GM12801 (cell line): Measurements from ENCODE around the gene BUD23.

Source experiments
- CTCF ChIP-seq: IDR thresholded peaks from one replicate; pipeline ENCODE4 v1.5.1; 2011; ENCODE audit warnings: control low read depth; ENCODE audit not compliant: insufficient read length; ENCODE audit errors: extremely low read depth

BUD23 gene

GRCh38 chr7:73738220-73738611 lies 54.8 kb downstream of the BUD23 start:
- TF ChIP-seq CTCF: no peak

GRCh38 chr7:73738612-73739386 lies 55.4 kb downstream of the BUD23 start, which contains the start of gene ABHD11:
Gene ABHD11, minus strand, starts transcription at chr7:73738802. Its CDS starts 32 bp downstream, at chr7:73738770.
- TF ChIP-seq CTCF: no peak

GRCh38 chr7:73739387-73739767 lies 56.0 kb downstream of the BUD23 start:
- TF ChIP-seq CTCF: no peak

GRCh38 chr7:73740212-73740611 lies 56.8 kb downstream of the BUD23 start:
- no peak for TF ChIP-seq CTCF

- TF ChIP-seq CTCF: no peak
These were observed 57.4 kb downstream of the BUD23 start for GRCh38 chr7:73740771-73741170.

- TF ChIP-seq CTCF: no peak
These were observed 58.2 kb downstream of the BUD23 start for GRCh38 chr7:73741600-73741999.

GRCh38 chr7:73742338-73742752 lies 58.9 kb downstream of the BUD23 start:
- no peak for TF ChIP-seq CTCF
